ENCODE results near the gene PRMT1. TPM values are rescaled to one million over a fixed set of nuclear protein-coding genes. Genes with fewer than 3 reads are reported as not detected.

PRMT1 gene
- total and polyA plus RNA-seq, 3 donors from 2014 or later = 192 to 272 (median 201) TPM

- Histone ChIP-seq H3K4me1 (peaks cover 48% of the 10 kb centered on the region), H3K4me3 (peak overlapping the region; percentile 70 to 84), H3K27ac (peak overlapping the region; percentile 98 to 99), H3K9me3 (no peaks in the 10 kb centered on the region), H3K27me3 (no peaks in the 10 kb centered on the region), H3K36me3 (ENCODE audit: low read depth, missing control alignments) (no peaks in the 10 kb centered on the region)
- intact Hi-C loops (cut with DNase I; ENCODE audit: low total_unique reads) = no loop called here
- no peak for DNase-seq
- WGBS, 2 donors = 7 to 15% methylated on average over 8 to 24 of the region's 31 CpGs
- TF ChIP-seq POLR2A (IDR thresholded peaks at IDR 0.05) (no peak), CTCF (IDR thresholded peaks at IDR 0.05) (no peak)
Observed at GRCh38 chr19:49639401-49640112, 37.5 kb upstream of the PRMT1 start.

- 0% methylated on average over 30 to 47 of the region's 51 CpGs for WGBS, 2 donors
- Histone ChIP-seq H3K9me3 (no peaks in the 10 kb centered on the region), H3K4me3 (peak within 1 kb of the TSS; percentile 82 to 84), H3K36me3 (ENCODE audit: low read depth, missing control alignments) (no peaks in the 10 kb centered on the region), H3K27me3 (no peaks in the 10 kb centered on the region), H3K27ac (peak within 1 kb of the TSS; percentile 98 to 99), H3K4me1 (peaks cover 48% of the 10 kb centered on the region)
- intact Hi-C loops (cut with DNase I; ENCODE audit: low total_unique reads) = no loop called here
- DNase-seq = peak; percentile 100
- TF ChIP-seq CTCF (IDR thresholded peaks at IDR 0.05) (no peak), POLR2A (IDR thresholded peaks at IDR 0.05) (peak; percentile 49)
Observed at GRCh38 chr19:49640113-49640898, 36.8 kb upstream of the PRMT1 start, which contains the start of gene RRAS. RRAS (minus strand) TSS chr19:49640143; CDS start chr19:49640098, 45 bp downstream.

GRCh38 chr19:49641688-49642491 is 35.2 kb upstream of the PRMT1 start, which contains the start of gene SCAF1:
SCAF1 (plus strand) TSS chr19:49642209; CDS start chr19:49645027, 2,818 bp downstream.
- peaks cover 48% of the 10 kb centered on the region for H3K4me1 ChIP-seq
- peak within 1 kb of the TSS; percentile 98 to 99 for H3K27ac ChIP-seq
- 0 to 1% methylated on average over 19 to 77 of the region's 87 CpGs for WGBS, 2 donors
- intact Hi-C loops (cut with DNase I; ENCODE audit: low total_unique reads) = no loop called here
- DNase-seq = peak; percentile 99
- peak within 1 kb of the TSS; percentile 82 to 84 for H3K4me3 ChIP-seq
- no peaks in the 10 kb centered on the region for H3K27me3 ChIP-seq
- no peaks in the 10 kb centered on the region for H3K9me3 ChIP-seq
- no peaks in the 10 kb centered on the region for H3K36me3 ChIP-seq (ENCODE audit: low read depth, missing control alignments)
- TF ChIP-seq POLR2A (IDR thresholded peaks at IDR 0.05) = peak; percentile 77
- TF ChIP-seq CTCF (IDR thresholded peaks at IDR 0.05) = no peak

- peaks cover 48% of the 10 kb centered on the region for H3K4me1 ChIP-seq
Observed at GRCh38 chr19:49642492-49643035, 34.5 kb upstream of the PRMT1 start.

More at GRCh38 chr19:49642492-49643035, 34.5 kb upstream of the PRMT1 start:
- Histone ChIP-seq H3K36me3 (ENCODE audit: low read depth, missing control alignments) (no peaks in the 10 kb centered on the region), H3K9me3 (no peaks in the 10 kb centered on the region), H3K27ac (peak overlapping the region; percentile 93 to 99), H3K27me3 (no peaks in the 10 kb centered on the region), H3K4me3 (peak overlapping the region; percentile 82 to 84)
- intact Hi-C loops (cut with DNase I; ENCODE audit: low total_unique reads) = no loop called here
- WGBS, 2 donors = 2 to 8% methylated on average over 3 to 5 of the region's 5 CpGs
- TF ChIP-seq POLR2A (IDR thresholded peaks at IDR 0.05) (no peak), CTCF (IDR thresholded peaks at IDR 0.05) (no peak)
- DNase-seq = no peak
